Stimulated activated CD4-positive, alpha-beta T cell treated with anti-CD3 and anti-CD28 coated beads, Interleukin-12 subunit alpha, Interleukin-12 subunit beta, amount 100 ng/mL, for 4 hours (primary cell): ENCODE data around the gene FRMD4A.
"Not testable (repeated sequence)": the region's sequence is repeated elsewhere in the genome, so short reads cannot be mapped to it uniquely, and the experiment has no call there.

Experiments used
- DNase-seq: peaks from one replicate; pipeline ENCODE4 v3.0.0-alpha.2; 2020

Gene FRMD4A

DNA sequence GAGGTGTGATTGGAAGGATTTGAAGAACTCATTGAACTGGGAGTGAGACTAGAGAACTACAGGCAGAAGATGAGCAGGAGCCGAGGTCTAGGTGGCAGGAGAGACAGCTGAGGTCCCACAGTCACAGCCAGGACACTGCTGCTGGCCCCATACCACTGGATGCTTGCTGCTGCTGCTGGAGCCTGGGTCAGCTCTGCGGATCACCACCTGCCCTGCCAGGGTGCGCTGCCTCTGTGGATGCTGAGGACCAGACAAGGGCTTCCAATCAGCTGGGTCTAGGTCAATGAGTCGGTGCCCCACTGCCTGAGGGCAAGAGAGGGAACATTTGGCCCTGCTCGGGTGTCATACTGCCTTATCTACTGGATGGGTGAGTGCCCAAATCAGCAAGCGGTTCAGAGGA is 94.4 kb downstream of the FRMD4A start:
- DNase-seq, result no peak

GRCh38 chr10:14235566-14236195 is 95.0 kb downstream of the FRMD4A start:
- no peak for DNase-seq

DNA sequence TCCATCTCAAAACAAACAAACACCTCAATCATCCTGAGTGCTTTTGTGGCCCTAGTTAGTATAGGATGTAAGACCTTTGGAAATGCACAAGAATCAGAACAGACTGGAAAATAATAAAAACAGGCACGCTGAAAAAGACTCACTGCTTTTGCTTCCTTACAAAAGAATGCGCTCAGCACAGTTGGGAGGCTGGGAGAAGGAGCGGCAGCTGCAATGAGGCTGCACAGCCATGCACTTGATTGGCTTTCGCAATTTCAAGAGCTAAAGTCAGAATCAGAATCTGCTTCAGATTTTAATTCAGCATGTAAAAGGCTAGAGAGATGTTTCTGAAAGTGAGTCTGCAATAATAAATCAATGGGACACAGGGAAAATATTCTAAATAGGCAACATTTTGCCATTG is 97.2 kb downstream of the FRMD4A start:
- no peak for DNase-seq

DNA sequence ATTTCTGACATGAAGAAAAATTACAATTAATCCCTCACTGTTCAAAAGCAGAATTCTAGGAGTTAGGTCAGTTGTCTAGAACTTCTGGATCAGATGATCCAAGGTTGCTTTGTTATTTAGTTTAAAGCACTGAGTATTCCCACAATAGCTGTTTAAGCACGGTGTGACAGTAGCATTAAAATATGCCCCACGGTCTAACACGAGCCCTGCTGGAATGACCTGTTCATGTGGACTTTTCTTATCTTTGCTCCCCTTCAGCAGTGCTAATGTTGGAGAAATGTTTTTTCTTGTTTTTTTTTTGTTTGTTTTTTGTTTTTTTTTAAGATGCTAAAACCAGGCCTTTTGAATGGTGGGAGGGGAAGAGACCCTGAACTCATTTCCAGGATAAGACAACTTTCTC is 101.9 kb downstream of the FRMD4A start:
- DNase-seq, result not testable (repeated sequence)

GRCh38 chr10:14225379-14225778 is 105.3 kb downstream of the FRMD4A start:
- DNase-seq, result no peak

- no peak for DNase-seq
Measured at GRCh38 chr10:14220026-14220425, 110.7 kb downstream of the FRMD4A start.

GRCh38 chr10:14219411-14219810 is 111.3 kb downstream of the FRMD4A start:
- no peak for DNase-seq

GRCh38 chr10:14215641-14216040 is 115.1 kb downstream of the FRMD4A start:
- DNase-seq, result no peak

DNA sequence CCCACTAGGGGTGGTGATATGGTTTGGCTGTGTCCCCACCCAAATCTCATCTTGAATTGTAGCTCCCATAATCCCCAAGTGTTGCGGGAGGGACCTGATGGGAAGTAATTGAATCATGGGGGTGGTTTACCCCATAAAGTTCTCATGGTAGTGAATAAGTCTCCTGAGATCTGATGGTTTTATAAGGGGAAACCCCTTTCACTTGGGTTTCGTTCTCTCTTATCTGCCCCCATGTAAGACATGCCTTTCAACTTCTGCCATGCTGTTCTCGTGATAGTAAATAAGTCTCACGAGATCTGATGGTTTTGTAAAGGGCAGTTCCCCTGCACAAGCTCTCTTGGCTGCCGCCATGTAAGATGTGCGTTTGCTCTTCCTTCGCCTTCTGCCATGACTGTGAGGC is 117.0 kb downstream of the FRMD4A start:
- not testable (repeated sequence) for DNase-seq

DNA sequence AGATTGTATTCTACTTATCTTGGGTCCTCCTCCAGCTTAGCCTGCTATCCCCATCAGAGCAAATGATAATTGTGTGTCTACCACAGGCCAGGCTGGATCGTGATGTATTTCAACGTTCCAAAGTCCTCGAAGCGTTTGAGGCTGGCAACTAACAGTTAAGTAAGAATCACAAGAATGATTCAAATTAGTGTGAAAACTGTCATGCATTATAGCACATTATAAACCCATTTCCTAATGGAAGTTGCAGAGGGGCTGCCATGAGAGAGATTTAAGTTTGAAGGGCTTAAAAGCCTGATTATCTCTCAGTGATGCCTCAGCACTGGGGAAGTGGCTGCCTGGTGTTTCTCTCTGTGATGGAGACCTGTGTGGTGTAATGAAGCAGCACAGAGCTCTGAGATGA is 119.1 kb downstream of the FRMD4A start:
- no peak for DNase-seq

DNA sequence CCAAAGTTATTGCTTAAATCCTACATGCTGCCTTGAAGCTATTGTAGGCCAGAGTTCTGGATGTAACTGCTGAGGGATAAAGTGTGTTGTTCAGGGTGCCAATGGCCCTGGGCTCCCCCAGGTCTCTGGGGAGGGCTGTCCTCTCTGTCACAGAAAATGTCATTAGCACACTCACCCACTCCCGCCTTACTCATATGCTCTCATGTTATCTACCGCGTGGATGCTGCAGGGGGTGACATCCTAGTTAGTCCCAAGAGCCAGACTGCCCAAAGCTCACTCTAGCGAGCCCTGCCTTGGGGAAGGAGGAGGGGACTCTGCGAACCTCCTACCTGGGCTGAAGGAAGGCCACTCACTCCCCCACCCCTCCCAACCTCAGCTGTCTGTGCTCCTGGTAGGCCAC is 122.5 kb downstream of the FRMD4A start:
- no peak for DNase-seq

DNA sequence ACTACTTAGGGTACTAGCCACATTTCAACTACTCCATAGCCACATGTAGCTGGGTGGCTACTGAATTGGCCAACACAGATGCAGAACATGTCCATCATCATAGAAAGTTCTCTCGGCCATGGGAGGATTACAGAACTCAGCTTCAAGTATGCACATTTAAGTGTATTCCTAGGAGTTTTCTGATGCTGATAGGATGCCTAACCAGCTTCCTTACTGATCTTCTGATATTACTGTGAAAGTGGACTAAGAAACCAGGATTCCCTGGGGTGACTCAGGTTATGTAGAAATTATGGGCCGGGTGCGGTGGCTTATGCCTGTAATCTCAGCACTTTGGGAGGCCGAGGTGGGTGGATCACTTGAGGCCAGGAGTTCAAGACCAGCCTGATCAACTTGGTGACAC is 125.5 kb downstream of the FRMD4A start:
- no peak for DNase-seq

GRCh38 chr10:14200698-14201544 is 129.8 kb downstream of the FRMD4A start:
- no peak for DNase-seq

DNA sequence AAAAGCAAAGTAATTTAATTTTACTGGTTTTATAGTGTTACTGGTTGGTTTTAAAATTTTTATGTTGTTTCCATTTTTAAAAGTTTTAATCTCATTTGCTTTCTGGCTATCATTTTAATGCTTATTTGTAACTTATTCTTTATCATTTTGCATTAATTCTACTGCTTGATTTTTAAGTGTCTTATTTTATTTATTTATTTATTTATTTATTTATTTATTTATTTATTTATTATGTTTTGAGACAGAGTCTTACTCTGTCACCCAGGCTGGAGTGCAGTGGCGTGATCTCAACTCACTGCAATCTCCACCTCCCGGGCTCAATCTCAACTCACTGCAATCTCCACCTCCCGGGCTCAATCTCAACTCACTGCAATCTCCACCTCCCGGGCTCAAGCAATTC is 131.6 kb downstream of the FRMD4A start:
- DNase-seq, result not testable (repeated sequence)

DNA sequence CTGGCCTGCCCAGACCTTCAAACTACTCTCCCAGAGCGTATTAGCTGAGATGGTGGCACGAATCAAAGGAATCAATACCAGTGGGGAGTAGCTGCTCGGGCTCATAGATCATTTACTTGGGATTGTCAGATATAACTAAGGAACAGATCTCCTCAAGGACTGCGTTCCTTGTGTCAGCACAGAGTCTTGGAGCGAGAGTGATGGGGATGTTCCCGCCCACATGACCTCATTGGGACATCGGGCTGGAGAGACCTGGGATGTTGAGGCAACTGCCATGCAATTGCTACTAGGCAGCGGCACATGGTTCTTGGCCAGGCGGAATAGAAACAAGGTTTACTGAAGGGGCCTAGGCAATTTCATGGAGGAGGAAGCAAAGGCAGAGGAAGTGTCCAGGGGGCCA is 132.6 kb downstream of the FRMD4A start:
- DNase-seq, result no peak

DNA sequence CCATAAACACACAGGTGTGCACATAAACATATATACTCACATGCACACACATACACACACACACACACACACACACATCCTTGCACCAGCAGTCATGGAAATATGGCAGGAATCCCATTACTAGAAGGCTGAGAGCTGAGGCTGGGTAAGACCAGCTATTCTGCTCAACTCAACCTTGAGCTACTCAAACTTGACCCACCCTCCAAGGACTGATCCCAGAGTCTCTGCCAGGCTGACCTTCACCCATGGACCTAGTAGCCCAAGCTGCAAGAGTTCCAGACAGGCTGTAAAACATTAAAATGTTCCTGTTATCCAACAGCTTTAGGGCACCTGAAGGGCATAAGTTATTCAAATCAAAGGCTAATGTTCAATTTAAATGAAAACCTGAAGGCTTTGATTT is 134.6 kb downstream of the FRMD4A start:
- no peak for DNase-seq

DNA sequence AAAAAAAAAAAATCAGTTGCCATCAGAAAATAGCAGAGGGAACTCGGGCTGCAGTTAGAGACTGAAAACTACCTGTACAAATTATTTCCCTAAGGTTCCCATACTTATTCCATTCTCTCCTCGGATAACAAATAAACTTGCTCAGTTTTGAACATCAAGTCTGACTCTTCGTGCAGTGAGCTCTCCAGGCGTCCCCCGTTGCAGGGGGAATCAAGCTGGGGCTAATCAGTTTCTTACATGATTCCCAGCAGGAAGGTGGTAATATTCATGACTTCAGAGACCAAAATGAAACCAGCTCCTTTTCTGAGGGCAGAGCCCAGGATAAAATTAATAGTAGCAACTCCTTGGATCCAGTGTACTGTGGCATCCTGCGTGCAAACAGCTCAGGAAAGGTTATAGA is 135.3 kb downstream of the FRMD4A start:
- no peak for DNase-seq

DNA sequence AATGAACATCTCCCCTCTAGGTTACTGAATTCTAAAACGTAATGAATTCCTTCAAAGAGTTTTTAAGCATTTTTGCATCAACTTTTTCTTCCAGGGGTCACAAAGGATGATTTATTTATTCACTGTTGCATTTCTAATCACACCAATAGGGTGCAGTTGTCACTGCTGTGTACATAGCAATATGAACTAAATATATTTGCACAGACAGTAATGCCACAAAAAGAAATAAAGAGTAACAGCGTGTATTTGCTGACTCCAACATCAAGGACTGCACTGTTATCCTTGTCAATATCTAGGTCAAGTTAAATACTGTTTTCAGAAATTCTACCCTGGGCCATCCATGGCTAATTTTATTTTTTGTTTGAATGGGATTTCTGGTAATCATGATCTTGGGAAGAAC is 138.0 kb downstream of the FRMD4A start:
- DNase-seq, result no peak

DNA sequence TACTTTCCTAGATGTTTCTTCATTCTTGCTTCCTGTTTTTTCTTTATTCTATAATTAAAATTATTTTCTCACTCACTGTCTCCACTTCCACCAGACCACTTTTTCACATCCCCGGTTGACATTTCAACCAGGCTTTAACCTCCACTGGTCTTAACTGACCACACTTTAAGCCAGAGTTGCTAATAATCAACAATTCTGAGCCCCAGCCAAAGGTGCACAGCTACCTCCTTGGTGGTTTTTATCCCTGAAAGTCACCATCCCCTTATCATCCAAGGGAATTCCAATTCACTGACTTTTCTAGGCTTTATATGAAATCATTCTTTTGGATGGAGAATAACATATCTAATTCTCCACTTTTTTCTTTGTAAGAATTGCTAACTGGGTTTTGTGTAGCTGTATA is 138.9 kb downstream of the FRMD4A start:
- DNase-seq, result no peak

DNA sequence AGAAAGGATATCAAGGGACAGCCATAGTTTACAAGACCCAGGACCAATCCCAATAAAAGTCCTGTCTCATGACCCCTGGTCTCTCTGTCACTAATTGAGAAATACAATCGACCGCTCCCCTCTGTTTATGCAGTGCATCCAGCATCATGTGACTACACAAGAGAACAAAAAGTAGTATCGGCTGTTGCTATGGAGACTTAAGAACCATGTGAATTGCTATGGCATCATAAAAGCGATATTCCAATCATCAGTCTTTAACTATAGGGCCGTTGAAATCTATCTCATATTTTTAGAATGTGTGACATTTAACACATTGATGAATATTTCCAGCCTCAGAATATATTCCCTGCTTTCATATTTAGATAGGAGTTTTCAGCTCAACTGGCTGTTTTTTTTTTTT is 139.3 kb downstream of the FRMD4A start:
- no peak for DNase-seq

- no peak for DNase-seq
Measured at GRCh38 chr10:14190702-14191101, 140.0 kb downstream of the FRMD4A start.

DNA sequence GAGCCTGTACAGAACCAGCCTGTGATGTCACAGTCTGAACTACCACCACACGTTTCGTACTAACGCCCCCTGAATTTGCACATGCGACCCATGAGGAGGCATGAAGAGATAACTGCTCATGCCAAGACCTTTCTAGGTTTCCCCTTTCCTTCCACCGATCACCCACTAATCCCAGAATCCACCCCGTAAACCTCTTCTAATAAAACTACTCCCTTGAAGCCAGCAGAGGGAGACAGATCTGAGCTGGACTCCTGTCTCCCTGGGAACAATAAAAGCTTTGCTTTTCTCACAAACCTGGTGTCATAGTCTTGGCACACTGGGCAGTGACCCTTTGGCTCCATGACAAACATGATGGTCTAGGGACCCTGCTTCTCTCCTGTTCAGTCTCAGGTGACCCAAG is 144.5 kb downstream of the FRMD4A start:
- no peak for DNase-seq

DNA sequence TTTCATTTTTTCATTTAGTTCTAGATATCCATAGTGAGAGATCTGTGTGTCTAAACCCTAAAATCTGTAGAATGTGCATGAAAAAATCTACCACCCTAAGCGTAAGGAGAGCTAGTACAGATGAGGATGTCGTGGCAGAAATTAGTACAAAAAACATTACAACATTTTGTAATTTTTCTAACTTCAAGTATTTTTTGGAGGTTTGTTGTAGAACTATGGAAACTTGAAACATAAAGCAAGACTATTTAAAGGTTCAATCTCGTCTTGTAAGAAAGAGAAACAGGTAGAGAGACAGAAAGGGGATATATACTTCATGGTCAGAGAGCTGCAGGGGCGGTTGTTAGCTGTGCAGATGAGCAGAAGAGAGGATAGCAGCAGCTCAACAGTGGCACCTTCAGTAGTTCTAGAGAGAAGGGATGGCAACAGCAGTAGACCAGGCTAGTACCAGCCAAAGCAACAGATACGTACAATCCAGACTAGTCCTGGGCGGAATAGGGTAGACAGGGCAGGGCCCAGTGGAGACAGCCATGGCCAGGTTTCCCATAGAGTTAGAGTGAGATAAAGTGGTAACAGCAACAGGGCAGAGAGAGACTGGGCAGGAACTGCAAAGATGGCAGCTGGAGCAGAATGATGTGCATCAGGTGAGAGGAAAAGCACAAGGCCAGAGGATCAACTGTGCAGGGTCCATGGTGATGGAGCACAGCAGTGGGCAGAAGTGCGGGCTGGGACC is 145.2 kb downstream of the FRMD4A start:
- DNase-seq, result no peak

DNA sequence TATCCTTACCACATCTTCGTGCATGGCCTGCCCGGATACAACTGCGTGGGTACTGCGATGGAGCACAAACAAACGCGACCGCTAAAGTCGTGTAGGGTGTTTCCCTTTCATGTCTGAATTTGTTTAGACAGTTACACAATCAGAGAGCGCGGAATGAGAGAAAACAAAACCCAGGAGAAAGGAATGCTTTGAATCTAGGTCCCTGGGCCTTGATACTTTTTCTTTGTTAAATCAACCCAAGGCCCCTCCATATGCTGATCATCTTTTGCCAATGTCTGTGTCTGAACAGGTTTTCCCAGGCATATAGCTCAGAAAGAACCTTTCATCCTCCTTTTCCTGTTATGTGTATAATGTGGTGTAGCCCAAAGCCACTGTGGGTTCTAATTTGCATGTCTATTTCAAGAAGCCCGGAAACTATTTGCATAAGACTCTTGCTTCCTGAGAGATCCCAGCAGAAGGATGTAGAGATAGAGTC is 145.8 kb downstream of the FRMD4A start:
- no peak for DNase-seq
